GM13976 (cell line): ENCODE measurements around the gene TENT5C.

ENCODE experiments used
- DNase-seq: peaks from one replicate; pipeline ENCODE4 v3.0.0; 2012; ENCODE audit warnings: low spot score
- in situ Hi-C: fragments of 300-500 bp; cut with MboI; formaldehyde crosslinking; loops from one replicate; pipeline ENCODE4 v1.12.0; 2022; ENCODE audit warnings: low sequenced_read_pairs, mixed read lengths, inconsistent platforms; ENCODE audit not compliant: unreplicated experiment
- TF ChIP-seq, protein P1 (sequence below): IDR thresholded peaks from 2 replicates; pipeline ENCODE4 v1.5.1; 2012; ENCODE audit warnings: borderline replicate concordance, mild to moderate bottlenecking; ENCODE audit not compliant: insufficient read depth; ENCODE audit errors: extremely low read depth, missing control alignments, control extremely low read depth

Gene TENT5C

DNA sequence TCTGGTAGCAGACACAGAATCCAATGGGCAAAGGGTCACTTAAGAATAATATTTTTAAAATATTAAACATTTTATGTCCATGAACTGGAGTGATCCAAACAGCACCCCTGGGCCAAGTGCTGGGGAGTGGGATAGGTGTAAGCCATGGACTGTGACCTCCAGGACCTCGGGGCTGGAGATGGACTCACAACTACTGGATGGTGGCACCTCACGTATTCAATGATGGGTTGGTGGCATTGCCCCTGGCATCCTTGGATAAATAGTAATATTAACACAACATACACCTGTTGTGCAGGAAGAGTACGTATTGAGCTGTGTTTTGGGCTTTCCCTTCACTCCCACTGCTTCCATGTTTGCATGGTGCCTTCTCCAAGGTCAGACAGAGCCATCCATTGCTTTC, 39.3 kb upstream of the TENT5C start:
- no peak for DNase-seq
- TF ChIP-seq, protein P1, sequence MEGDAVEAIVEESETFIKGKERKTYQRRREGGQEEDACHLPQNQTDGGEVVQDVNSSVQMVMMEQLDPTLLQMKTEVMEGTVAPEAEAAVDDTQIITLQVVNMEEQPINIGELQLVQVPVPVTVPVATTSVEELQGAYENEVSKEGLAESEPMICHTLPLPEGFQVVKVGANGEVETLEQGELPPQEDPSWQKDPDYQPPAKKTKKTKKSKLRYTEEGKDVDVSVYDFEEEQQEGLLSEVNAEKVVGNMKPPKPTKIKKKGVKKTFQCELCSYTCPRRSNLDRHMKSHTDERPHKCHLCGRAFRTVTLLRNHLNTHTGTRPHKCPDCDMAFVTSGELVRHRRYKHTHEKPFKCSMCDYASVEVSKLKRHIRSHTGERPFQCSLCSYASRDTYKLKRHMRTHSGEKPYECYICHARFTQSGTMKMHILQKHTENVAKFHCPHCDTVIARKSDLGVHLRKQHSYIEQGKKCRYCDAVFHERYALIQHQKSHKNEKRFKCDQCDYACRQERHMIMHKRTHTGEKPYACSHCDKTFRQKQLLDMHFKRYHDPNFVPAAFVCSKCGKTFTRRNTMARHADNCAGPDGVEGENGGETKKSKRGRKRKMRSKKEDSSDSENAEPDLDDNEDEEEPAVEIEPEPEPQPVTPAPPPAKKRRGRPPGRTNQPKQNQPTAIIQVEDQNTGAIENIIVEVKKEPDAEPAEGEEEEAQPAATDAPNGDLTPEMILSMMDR = no peak
- in situ Hi-C loops = no loop called here

DNA sequence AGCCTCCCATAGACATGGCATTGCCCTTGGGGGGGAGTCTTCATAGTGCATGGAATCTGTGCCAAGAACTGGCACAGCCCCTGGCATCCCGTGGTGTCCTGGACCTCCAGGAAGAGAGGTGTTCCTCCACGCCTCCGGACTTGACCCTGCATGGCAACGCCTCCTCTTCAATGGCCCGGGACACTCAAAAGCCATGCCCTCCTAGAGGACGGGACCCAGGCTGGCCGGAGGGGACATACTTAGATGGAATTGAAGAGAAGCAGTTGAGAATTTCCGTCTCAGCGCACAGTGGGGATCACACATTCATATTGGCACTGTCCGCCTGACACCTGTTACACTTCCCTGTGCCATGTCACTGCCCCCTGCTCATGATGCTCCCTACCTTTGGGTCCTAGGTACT, 38.4 kb upstream of the TENT5C start:
- DNase-seq = no peak
- in situ Hi-C loops = no loop called here
- TF ChIP-seq, protein P1 = no peak

DNA sequence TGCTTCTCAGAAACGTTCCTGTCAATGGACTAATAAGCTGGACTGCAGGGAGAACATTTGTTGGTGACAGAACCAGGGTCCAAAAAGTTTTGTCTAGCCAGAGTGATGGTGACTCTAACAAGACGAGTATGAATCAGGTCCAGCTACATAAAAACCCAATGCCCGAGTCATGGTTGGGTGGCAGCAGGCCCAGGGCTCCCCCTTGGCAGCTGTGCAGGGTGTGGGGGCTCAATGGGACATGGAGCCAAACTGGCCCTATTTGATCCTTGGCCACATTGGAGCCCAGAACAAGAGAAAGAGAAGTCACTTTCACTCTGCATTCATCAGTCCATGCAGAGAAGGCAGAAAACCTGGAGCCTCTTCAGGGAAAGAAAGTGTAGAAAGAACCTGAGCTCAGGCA, 37.9 kb upstream of the TENT5C start:
- in situ Hi-C loops = no loop called here
- no peak for DNase-seq
- TF ChIP-seq, protein P1 = no peak

DNA sequence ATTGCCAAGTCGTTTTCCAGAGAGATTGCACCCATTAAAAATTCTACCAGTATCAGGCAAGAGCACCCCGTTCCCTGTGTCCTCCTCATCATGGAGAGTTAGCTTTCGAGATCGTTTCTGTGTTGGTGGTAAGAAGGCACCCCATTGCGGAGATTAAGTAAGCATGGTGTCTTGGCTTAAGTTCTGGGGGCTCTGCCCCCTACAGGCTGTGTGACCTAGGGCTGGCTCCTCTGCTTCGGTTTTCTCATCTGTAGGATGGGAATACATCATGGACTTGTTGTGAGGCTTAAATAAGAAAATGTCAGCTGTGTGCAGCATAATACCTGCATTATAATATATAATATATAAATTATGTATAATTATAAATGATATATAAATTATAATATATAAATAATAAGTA, 36.8 kb upstream of the TENT5C start:
- DNase-seq = no peak
- TF ChIP-seq, protein P1 = no peak
- in situ Hi-C loops = no loop called here

DNA sequence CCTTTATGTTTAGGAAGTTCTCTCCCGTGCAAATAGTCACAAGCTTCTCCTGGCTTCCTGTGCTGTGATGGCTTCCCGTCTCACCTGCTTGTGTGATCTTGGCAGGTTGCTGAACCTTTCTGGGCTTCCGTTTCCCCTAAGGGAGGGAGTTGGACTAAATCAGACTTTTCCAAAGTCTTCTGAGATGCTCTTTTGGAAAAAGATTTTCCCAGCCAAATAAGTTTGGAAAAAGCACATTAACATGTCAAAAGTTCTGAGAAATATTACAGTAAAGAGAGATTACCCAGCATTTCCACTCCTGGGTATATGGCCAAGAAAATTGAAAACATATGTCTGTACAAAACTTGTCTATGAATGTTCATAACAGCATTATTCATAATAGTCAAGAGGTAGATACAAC, 36.0 kb upstream of the TENT5C start:
- in situ Hi-C loops = no loop called here
- no peak for DNase-seq

DNA sequence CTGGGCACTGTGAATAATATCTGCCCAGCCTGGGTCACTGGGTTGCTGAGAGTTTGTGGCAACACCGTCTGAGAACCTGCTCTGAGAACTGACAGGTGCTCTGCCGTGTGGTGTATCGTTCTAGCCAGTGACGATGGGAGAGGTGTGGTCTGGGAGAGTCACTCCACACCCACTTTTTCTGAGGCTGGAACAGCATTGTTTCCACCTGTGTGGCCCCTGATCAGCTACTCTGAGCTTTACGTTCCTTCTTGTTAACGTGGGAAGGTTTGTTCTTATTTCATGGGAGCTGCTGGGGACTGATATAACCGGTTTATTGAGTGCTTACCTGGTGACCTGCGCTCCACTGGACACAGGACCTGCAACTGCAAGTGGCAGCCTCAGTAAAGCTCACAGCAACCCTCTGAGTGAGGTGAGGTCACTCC, 34.8 kb upstream of the TENT5C start:
- TF ChIP-seq, protein P1 = no peak
- in situ Hi-C loops = no loop called here
- DNase-seq = no peak

More for the DNA sequence above, 36.0 kb upstream of the TENT5C start:
- TF ChIP-seq, protein P1 = no peak

DNA sequence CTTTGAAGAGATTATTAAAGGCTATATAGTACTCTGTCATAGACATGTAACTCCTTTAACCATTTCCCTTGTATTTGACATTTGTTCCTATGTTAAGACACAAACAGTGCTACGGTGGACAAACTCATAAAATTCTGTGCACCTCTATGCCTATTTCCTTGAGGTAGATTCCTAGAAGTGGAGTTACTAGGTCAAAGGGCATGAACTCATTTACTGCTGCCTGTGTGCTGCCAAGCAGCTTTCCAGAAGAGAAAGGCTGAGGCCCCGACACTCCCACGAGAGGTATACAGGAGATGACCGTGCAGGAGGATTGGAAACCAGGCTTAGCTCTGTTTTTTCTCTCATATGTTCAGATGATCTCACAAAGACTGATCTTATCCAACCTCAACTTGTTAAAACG, 34.4 kb upstream of the TENT5C start:
- TF ChIP-seq, protein P1 = no peak
- in situ Hi-C loops = no loop called here
- DNase-seq = no peak
